Natural killer cell (primary cell): ENCODE measurements around the gene PPFIA2. TPM values are rescaled to one million over a fixed set of nuclear protein-coding genes. Genes with fewer than 3 reads are reported as not detected.

ENCODE experiments used
- ATAC-seq, 3 donors: fragments of 150-1000 bp in 2 of 3; fragments of 200-7000 bp in 1 of 3; cut with Tn5 transposase; 1 replicate in 1 of 3; 2 replicates in 2 of 3; pipeline ENCODE4 v1.10.0; 2021; ENCODE audit warnings: mild to moderate bottlenecking in 2 of 3, moderate library complexity in 2 of 3
- DNase-seq, 2 donors: peaks; one replicate each; pipeline versions ENCODE4 v3.0.0 to v3.0.0-alpha.2; 2013 to 2021; ENCODE audit warnings: mixed read lengths in 1 of 2
- H3K27ac ChIP-seq: one replicate; pipeline ENCODE4 v1.5.1; 2013; ENCODE audit warnings: mild to moderate bottlenecking, low read length
- H3K27me3 ChIP-seq: one replicate; pipeline ENCODE4 v1.6.1; 2013; ENCODE audit warnings: low read length; ENCODE audit not compliant: control insufficient read depth, insufficient read depth
- H3K36me3 ChIP-seq: one replicate; pipeline ENCODE4 v1.6.1; 2013; ENCODE audit warnings: low read length; ENCODE audit not compliant: control insufficient read depth, insufficient read depth
- H3K4me1 ChIP-seq: one replicate; pipeline ENCODE4 v1.6.1; 2013; ENCODE audit warnings: low read length; ENCODE audit not compliant: control insufficient read depth, insufficient read depth
- H3K4me3 ChIP-seq: one replicate; pipeline ENCODE4 v1.5.1; 2013; ENCODE audit warnings: low read length
- H3K9me3 ChIP-seq: one replicate; pipeline ENCODE4 v1.6.1; 2013; ENCODE audit warnings: low read length; ENCODE audit not compliant: control insufficient read depth, insufficient read depth
- H3K27ac Mint-ChIP-seq, 2 donors: one replicate each; pipeline ENCODE4 v1.8.0; 2022; ENCODE audit warnings: mild to moderate bottlenecking in 2 of 2, mixed read lengths in 2 of 2, moderate library complexity in 1 of 2
- H3K27me3 Mint-ChIP-seq, 2 donors: one replicate each; pipeline ENCODE4 v1.8.0; 2022; ENCODE audit warnings: low read depth in 2 of 2, mixed read lengths in 2 of 2
- H3K36me3 Mint-ChIP-seq: one replicate; pipeline ENCODE4 v1.8.0; 2022; ENCODE audit warnings: mixed read lengths
- H3K4me1 Mint-ChIP-seq, 2 donors: one replicate each; pipeline ENCODE4 v1.8.0; 2022; ENCODE audit warnings: mixed read lengths in 2 of 2
- H3K4me3 Mint-ChIP-seq: one replicate; pipeline ENCODE4 v1.8.0; 2022; ENCODE audit warnings: mild to moderate bottlenecking, moderate library complexity, mixed read lengths
- H3K9me3 Mint-ChIP-seq, 2 donors: one replicate each; pipeline ENCODE4 v1.8.0; 2022; ENCODE audit warnings: mixed read lengths in 2 of 2
- CTCF ChIP-seq: fragments of 200-600 bp; IDR thresholded peaks from one replicate; pipeline ENCODE4 v1.8.0; 2022; ENCODE audit warnings: antibody characterized with exemption
- WGBS: methylation state at CpG from one replicate; pipeline ENCODE4 v1.1.7; 2013; ENCODE audit warnings: missing lambda C conversion rate; ENCODE audit not compliant: insufficient coverage; 5-methylcytosine and 5-hydroxymethylcytosine counted together
- intact Hi-C: fragments of 100-400 bp; cut with micrococcal nuclease; formaldehyde crosslinking; loops from one replicate; pipeline ENCODE4 v1.14.2; 2022
- total RNA-seq, 4 donors: library from RNA; stranded (reverse); fragments of 120-200 nt in 1 of 4; gene quantifications; one replicate each; pipeline versions ENCODE4 v1.2.3 to v1.2.4, GENCODE V29; 2013 to 2022

PPFIA2 gene
- total RNA-seq, 3 donors from 2014 or later (not counting 1 experiment from before 2014, with no cell fraction given), result not detected

- H3K4me3 ChIP-seq, result no peak overlapping the region
- no peaks in the 10 kb centered on the region for H3K9me3 ChIP-seq
- no peaks in the 10 kb centered on the region for H3K36me3 ChIP-seq
- no peak for TF ChIP-seq CTCF
- Mint-ChIP-seq H3K36me3 (no peaks in the 10 kb centered on the region), H3K4me3 (no peak overlapping the region), H3K4me1 (no peaks in the 10 kb centered on the region), H3K9me3 (peaks cover 10 to 16% of the 10 kb centered on the region in 2 donors), H3K27ac (no peak overlapping the region), H3K27me3 (no peaks in the 10 kb centered on the region)
- intact Hi-C loops, result no loop called here
- ATAC-seq (no peak), DNase-seq (no peak)
- no peaks in the 10 kb centered on the region for H3K4me1 ChIP-seq
- no peak overlapping the region for H3K27ac ChIP-seq
- no peaks in the 10 kb centered on the region for H3K27me3 ChIP-seq
- 74% methylated on average over 1 of the region's 2 CpGs for WGBS
Measured at GRCh38 chr12:81296556-81297305, 462.4 kb downstream of the PPFIA2 start.

GRCh38 chr12:81295251-81295650 is 463.9 kb downstream of the PPFIA2 start:
- H3K4me3 ChIP-seq, result no peak overlapping the region
- peaks cover 7 to 11% of the 10 kb centered on the region in 2 donors for H3K9me3 Mint-ChIP-seq
- H3K4me1 ChIP-seq, result no peaks in the 10 kb centered on the region
- no peaks in the 10 kb centered on the region for H3K27me3 Mint-ChIP-seq
- intact Hi-C loops, result no loop called here
- no peaks in the 10 kb centered on the region for H3K27me3 ChIP-seq
- H3K4me3 Mint-ChIP-seq, result no peak overlapping the region
- H3K27ac Mint-ChIP-seq, result no peak overlapping the region
- H3K36me3 Mint-ChIP-seq, result no peaks in the 10 kb centered on the region
- H3K36me3 ChIP-seq, result no peaks in the 10 kb centered on the region
- DNase-seq, result no peak
- no peaks in the 10 kb centered on the region for H3K9me3 ChIP-seq
- 85% methylated on average over 2 of the region's 3 CpGs for WGBS
- no peaks in the 10 kb centered on the region for H3K4me1 Mint-ChIP-seq
- ATAC-seq, result no peak
- no peak for TF ChIP-seq CTCF
- no peak overlapping the region for H3K27ac ChIP-seq

GRCh38 chr12:81294325-81295190 is 464.6 kb downstream of the PPFIA2 start:
- TF ChIP-seq CTCF, result no peak
- Histone ChIP-seq H3K4me1 (no peaks in the 10 kb centered on the region), H3K27ac (no peak overlapping the region), H3K9me3 (no peaks in the 10 kb centered on the region), H3K36me3 (no peaks in the 10 kb centered on the region), H3K4me3 (no peak overlapping the region), H3K27me3 (no peaks in the 10 kb centered on the region)
- WGBS, result 63% methylated on average over 9 of the region's 12 CpGs
- H3K36me3 Mint-ChIP-seq, result no peaks in the 10 kb centered on the region
- intact Hi-C loops, result no loop called here
- no peak overlapping the region for H3K4me3 Mint-ChIP-seq
- H3K9me3 Mint-ChIP-seq, result peaks cover 8 to 13% of the 10 kb centered on the region in 2 donors
- no peaks in the 10 kb centered on the region for H3K4me1 Mint-ChIP-seq
- DNase-seq, result no peak
- no peak overlapping the region for H3K27ac Mint-ChIP-seq
- no peak for ATAC-seq
- H3K27me3 Mint-ChIP-seq, result no peaks in the 10 kb centered on the region
